GM12878 (cell line): ENCODE results near the gene SAP130. TPM values are rescaled to one million over a fixed set of nuclear protein-coding genes. Genes with fewer than 3 reads are reported as not detected.

Source experiments
- ATAC-seq: fragments of 200-7000 bp; cut with Tn5 transposase; 3 replicates; pipeline ENCODE4 v1.9.1; 2020; ENCODE audit warnings: mild to moderate bottlenecking, moderate library complexity
- BruUV-seq: library from RNA; stranded (reverse); fragments of 400-500 nt; replicated peaks from 2 replicates; lab custom pipeline; 2021; lab: Mats Ljungman, UMichigan
- CTCF ChIA-PET: fragments of 300-600 bp; sonication (Branson Sonifier 250); formaldehyde crosslinking; extraction: SDS; loops from one replicate; lab custom pipeline; 2021; ENCODE audit warnings: inconsistent platforms; lab: Yijun Ruan, JAX
- POLR2A ChIA-PET: fragments of 350-600 bp; formaldehyde crosslinking; extraction: SDS; loops from one replicate; lab custom pipeline; 2021; ENCODE audit warnings: inconsistent platforms; lab: Charles Lee
- RAD21 ChIA-PET: fragments of 300-600 bp; sonication (Branson Sonifier 250); formaldehyde crosslinking; loops from one replicate; lab custom pipeline; 2023; ENCODE audit warnings: antibody characterized with exemption; ENCODE audit not compliant: unreplicated experiment; lab: Charles Lee
- SMC1A ChIA-PET: fragments of 300-600 bp; sonication (Branson Sonifier 250); formaldehyde crosslinking; loops from one replicate; lab custom pipeline; 2023; ENCODE audit not compliant: unreplicated experiment, uncharacterized antibody; lab: Charles Lee
- DNase-seq: peaks from one replicate; pipeline ENCODE4 v3.0.0-alpha.2; 2011; ENCODE audit warnings: low read depth, low spot score
- FAIRE-seq: peaks from 3 replicates; lab custom pipeline; 2011; peaks lifted over from hg19 to GRCh38; lab: Jason Lieb, UNC
- H2AFZ ChIP-seq: 2 replicates; pipeline ENCODE4 v1.6.0; 2011; ENCODE audit warnings: low read depth, low read length, control low read depth; ENCODE audit not compliant: control insufficient read depth
- H3K27ac ChIP-seq: 2 replicates; pipeline ENCODE4 v1.5.1; 2011; ENCODE audit warnings: control low read depth; ENCODE audit not compliant: control insufficient read depth, insufficient read depth
- H3K27me3 ChIP-seq, 2 experiments: replicated peaks in 1 of 2; 2 replicates each; pipeline versions ENCODE4 v1.6.0 to v1.6.1; 2011; ENCODE audit warnings: low read length in 1 of 2; ENCODE audit not compliant: control insufficient read depth in 2 of 2, insufficient read depth in 2 of 2
- H3K36me3 ChIP-seq, 2 experiments: 2 replicates each; pipeline ENCODE4 v1.5.1; 2011; ENCODE audit warnings: low read length in 1 of 2; ENCODE audit not compliant: control insufficient read depth in 2 of 2, insufficient read depth in 2 of 2
- H3K4me1 ChIP-seq: 2 replicates; pipeline ENCODE4 v1.6.1; 2011; ENCODE audit warnings: mild to moderate bottlenecking, low read length, moderate library complexity, mixed read lengths; ENCODE audit not compliant: control insufficient read depth, insufficient read depth
- H3K4me2 ChIP-seq: 2 replicates; pipeline ENCODE4 v1.6.0; 2011; ENCODE audit warnings: control low read depth; ENCODE audit not compliant: control insufficient read depth, insufficient read depth
- H3K4me3 ChIP-seq: fragments of 200-600 bp; sonication (generic); 2 replicates; pipeline ENCODE4 v1.5.1; 2016
- H3K79me2 ChIP-seq: 2 replicates; pipeline ENCODE4 v1.6.0; 2011; ENCODE audit warnings: low read length; ENCODE audit not compliant: control insufficient read depth, insufficient read depth
- H3K9ac ChIP-seq: 2 replicates; pipeline ENCODE4 v1.8.0; 2011; ENCODE audit warnings: low read length, control low read depth, mixed read lengths; ENCODE audit not compliant: control insufficient read depth, insufficient read depth
- H3K9me3 ChIP-seq: replicated peaks from 3 replicates; pipeline ENCODE4 v1.5.1; 2011; ENCODE audit warnings: mild to moderate bottlenecking, low read length; ENCODE audit not compliant: control insufficient read depth, insufficient read depth
- H4K20me1 ChIP-seq: 2 replicates; pipeline ENCODE4 v1.6.0; 2011; ENCODE audit not compliant: control insufficient read depth, insufficient read depth
- BACH1 ChIP-seq: fragments of 450-650 bp; IDR thresholded peaks from 2 replicates; pipeline ENCODE4 v1.6.1; 2017; ENCODE audit warnings: mild to moderate bottlenecking, borderline replicate concordance
- CREB1 ChIP-seq: IDR thresholded peaks from 2 replicates; pipeline ENCODE4 v1.6.1; 2012; ENCODE audit warnings: low read depth, mild to moderate bottlenecking, inconsistent platforms
- GABPA ChIP-seq: IDR thresholded peaks from 2 replicates; pipeline ENCODE4 v1.6.1; 2014; ENCODE audit warnings: antibody characterized with exemption, low read depth, mild to moderate bottlenecking, inconsistent platforms
- HCFC1 ChIP-seq: fragments of 150-350 bp; IDR thresholded peaks from 2 replicates; pipeline ENCODE4 v1.6.1; 2014; ENCODE audit warnings: low read length
- JUNB ChIP-seq: IDR thresholded peaks from 2 replicates; pipeline ENCODE4 v1.6.1; 2016; ENCODE audit warnings: antibody characterized with exemption, mild to moderate bottlenecking
- LARP7 ChIP-seq: fragments of 450-650 bp; IDR thresholded peaks from 2 replicates; pipeline ENCODE4 v1.6.1; 2017; ENCODE audit warnings: mild to moderate bottlenecking
- RB1 ChIP-seq: fragments of 450-650 bp; formaldehyde crosslinking; IDR thresholded peaks from 2 replicates; pipeline ENCODE4 v1.6.1; 2017; ENCODE audit warnings: mild to moderate bottlenecking, borderline replicate concordance
- RELA ChIP-seq: fragments of 450-650 bp; IDR thresholded peaks from 2 replicates; pipeline ENCODE4 v1.8.0; 2014; ENCODE audit warnings: borderline replicate concordance; ENCODE audit not compliant: partially characterized antibody
- TBL1XR1 ChIP-seq: IDR thresholded peaks from 2 replicates; pipeline ENCODE4 v1.6.1; 2012; ENCODE audit warnings: low read depth, low read length, improper control_type of control experiment
- WGBS: methylation state at CpG from one replicate; pipeline ENCODE4 v1.1.6; 2016; ENCODE audit warnings: low lambda C conversion rate; ENCODE audit not compliant: insufficient replicate concordance, insufficient coverage; ENCODE audit errors: missing lambda C conversion rate; 5-methylcytosine and 5-hydroxymethylcytosine counted together
- in situ Hi-C: fragments of 300-500 bp; cut with MboI; formaldehyde crosslinking; loops from 9 replicates; pipeline ENCODE4 v1.14.3; 2018; ENCODE audit warnings: mixed read lengths
- intact Hi-C: fragments of 100-400 bp; cut with micrococcal nuclease; formaldehyde crosslinking; loops from one replicate; pipeline ENCODE4 v1.14.2; 2022; ENCODE audit not compliant: unreplicated experiment
- polyA plus RNA-seq, 11 experiments: library from polyadenylated mRNA; depleted of rRNA in 4 of 11; unstranded in 6 of 11; stranded (reverse) in 5 of 11; fragments of >200 nt; fragmentation: Nextera tagmentation in 4 of 11; fragmentation: Illumina TruSeq in 1 of 11; extraction: Ambion mirVana in 4 of 11; extraction: Trizol in 1 of 11; gene quantifications; 1 replicate in 1 of 11; 2 replicates in 10 of 11; pipeline versions ENCODE4 v1.2.1 to v1.2.3, GENCODE V29; 2011 to 2016; ENCODE audit warnings: inconsistent platforms in 2 of 11, missing spikeins in 2 of 11, low read depth in 1 of 11
- total RNA-seq, 4 experiments: library from RNA; depleted of rRNA in 3 of 4; stranded (reverse); fragments of >200 nt in 3 of 4; fragmentation: Illumina TruSeq in 1 of 4; extraction: Trizol in 1 of 4; gene quantifications; 2 replicates each; pipeline versions ENCODE4 v1.2.1 to v1.2.3, GENCODE V29; 2013 to 2021
- TF ChIP-seq, protein P1 (sequence below): IDR thresholded peaks from 2 replicates; pipeline ENCODE4 v1.6.1; 2011; ENCODE audit warnings: mild to moderate bottlenecking, low read depth, low read length, moderate library complexity; ENCODE audit not compliant: insufficient replicate concordance
- TF ChIP-seq, protein P2 (sequence below): fragments of 450-650 bp; IDR thresholded peaks from 2 replicates; pipeline ENCODE4 v1.6.1; 2017; ENCODE audit warnings: antibody characterized with exemption, mild to moderate bottlenecking, moderate library complexity
- TF ChIP-seq, protein P3 (sequence below): fragments of 450-650 bp; IDR thresholded peaks from 2 replicates; pipeline ENCODE4 v1.6.1; 2017; ENCODE audit warnings: mild to moderate bottlenecking, low read depth, inconsistent platforms; ENCODE audit not compliant: poor library complexity, severe bottlenecking
- TF ChIP-seq, protein P4 (sequence below), 3 experiments: IDR thresholded peaks in 2 of 3; conservative IDR thresholded peaks in 1 of 3; 2 replicates each; pipeline ENCODE4 v1.5.1; 2011; ENCODE audit warnings: low read depth in 3 of 3, low read length in 3 of 3, mild to moderate bottlenecking in 3 of 3, control low read depth in 2 of 3, moderate library complexity in 2 of 3, inconsistent platforms in 1 of 3, mixed read lengths in 1 of 3; ENCODE audit not compliant: control insufficient read depth in 2 of 3, insufficient read depth in 1 of 3; ENCODE audit errors: extremely low read depth in 1 of 3

The SAP130 gene
- total and polyA plus RNA-seq, 10 of the 15 experiments (the other 5 are each of a cell fraction or from before 2014, with no cell fraction given), result 5.0 to 26.2 (median 9.9) TPM

DNA sequence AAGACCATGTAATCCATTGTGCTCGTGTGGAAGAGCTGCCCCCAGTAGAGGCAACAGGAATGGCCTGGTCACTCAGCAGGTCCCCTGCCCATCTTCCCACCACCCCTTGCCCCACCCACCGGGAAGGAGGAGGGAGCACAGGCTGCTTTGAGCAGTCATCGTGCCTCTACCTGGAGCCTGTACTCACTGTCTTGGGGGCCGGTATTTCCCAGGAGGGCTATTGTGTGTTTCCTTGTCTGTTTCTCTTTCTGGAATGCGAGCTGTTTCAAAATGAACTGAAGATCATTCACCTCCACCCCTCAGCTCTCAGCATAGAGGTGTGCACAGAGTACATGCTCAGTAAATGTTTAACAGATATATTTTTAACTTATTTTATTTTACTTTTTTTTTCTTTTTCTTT lies 134.4 kb downstream of the SAP130 start:
- ATAC-seq, result no peak
- Histone ChIP-seq H3K36me3 (no peaks in the 10 kb centered on the region), H3K4me2 (no peak overlapping the region), H3K4me3 (no peak overlapping the region), H3K27ac (no peak overlapping the region), H3K9ac (no peak overlapping the region), H4K20me1 (no peaks in the 10 kb centered on the region), H3K79me2 (no peaks in the 10 kb centered on the region)
- BruUV-seq, result no TSS peak
- CTCF ChIA-PET, result no interaction called here
- POLR2A ChIA-PET, result interaction anchor here (0.7 kb wide), 1 partner anchor 125 kb away, joined by 4 read pairs; no protein-coding TSS in a partner anchor
- TF ChIP-seq TBL1XR1 (no peak), RELA (no peak), LARP7 (no peak), RB1 (no peak), BACH1 (no peak), JUNB (no peak), GABPA (no peak), CREB1 (no peak), HCFC1 (no peak)
- TF ChIP-seq, protein P1, sequence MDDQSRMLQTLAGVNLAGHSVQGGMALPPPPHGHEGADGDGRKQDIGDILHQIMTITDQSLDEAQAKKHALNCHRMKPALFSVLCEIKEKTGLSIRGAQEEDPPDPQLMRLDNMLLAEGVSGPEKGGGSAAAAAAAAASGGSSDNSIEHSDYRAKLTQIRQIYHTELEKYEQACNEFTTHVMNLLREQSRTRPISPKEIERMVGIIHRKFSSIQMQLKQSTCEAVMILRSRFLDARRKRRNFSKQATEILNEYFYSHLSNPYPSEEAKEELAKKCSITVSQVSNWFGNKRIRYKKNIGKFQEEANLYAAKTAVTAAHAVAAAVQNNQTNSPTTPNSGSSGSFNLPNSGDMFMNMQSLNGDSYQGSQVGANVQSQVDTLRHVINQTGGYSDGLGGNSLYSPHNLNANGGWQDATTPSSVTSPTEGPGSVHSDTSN, result no peak
- TF ChIP-seq, protein P2, sequence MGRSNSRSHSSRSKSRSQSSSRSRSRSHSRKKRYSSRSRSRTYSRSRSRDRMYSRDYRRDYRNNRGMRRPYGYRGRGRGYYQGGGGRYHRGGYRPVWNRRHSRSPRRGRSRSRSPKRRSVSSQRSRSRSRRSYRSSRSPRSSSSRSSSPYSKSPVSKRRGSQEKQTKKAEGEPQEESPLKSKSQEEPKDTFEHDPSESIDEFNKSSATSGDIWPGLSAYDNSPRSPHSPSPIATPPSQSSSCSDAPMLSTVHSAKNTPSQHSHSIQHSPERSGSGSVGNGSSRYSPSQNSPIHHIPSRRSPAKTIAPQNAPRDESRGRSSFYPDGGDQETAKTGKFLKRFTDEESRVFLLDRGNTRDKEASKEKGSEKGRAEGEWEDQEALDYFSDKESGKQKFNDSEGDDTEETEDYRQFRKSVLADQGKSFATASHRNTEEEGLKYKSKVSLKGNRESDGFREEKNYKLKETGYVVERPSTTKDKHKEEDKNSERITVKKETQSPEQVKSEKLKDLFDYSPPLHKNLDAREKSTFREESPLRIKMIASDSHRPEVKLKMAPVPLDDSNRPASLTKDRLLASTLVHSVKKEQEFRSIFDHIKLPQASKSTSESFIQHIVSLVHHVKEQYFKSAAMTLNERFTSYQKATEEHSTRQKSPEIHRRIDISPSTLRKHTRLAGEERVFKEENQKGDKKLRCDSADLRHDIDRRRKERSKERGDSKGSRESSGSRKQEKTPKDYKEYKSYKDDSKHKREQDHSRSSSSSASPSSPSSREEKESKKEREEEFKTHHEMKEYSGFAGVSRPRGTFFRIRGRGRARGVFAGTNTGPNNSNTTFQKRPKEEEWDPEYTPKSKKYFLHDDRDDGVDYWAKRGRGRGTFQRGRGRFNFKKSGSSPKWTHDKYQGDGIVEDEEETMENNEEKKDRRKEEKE, result no peak
- TF ChIP-seq, protein P3, sequence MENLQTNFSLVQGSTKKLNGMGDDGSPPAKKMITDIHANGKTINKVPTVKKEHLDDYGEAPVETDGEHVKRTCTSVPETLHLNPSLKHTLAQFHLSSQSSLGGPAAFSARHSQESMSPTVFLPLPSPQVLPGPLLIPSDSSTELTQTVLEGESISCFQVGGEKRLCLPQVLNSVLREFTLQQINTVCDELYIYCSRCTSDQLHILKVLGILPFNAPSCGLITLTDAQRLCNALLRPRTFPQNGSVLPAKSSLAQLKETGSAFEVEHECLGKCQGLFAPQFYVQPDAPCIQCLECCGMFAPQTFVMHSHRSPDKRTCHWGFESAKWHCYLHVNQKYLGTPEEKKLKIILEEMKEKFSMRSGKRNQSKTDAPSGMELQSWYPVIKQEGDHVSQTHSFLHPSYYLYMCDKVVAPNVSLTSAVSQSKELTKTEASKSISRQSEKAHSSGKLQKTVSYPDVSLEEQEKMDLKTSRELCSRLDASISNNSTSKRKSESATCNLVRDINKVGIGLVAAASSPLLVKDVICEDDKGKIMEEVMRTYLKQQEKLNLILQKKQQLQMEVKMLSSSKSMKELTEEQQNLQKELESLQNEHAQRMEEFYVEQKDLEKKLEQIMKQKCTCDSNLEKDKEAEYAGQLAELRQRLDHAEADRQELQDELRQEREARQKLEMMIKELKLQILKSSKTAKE, result no peak
- TF ChIP-seq, protein P4, sequence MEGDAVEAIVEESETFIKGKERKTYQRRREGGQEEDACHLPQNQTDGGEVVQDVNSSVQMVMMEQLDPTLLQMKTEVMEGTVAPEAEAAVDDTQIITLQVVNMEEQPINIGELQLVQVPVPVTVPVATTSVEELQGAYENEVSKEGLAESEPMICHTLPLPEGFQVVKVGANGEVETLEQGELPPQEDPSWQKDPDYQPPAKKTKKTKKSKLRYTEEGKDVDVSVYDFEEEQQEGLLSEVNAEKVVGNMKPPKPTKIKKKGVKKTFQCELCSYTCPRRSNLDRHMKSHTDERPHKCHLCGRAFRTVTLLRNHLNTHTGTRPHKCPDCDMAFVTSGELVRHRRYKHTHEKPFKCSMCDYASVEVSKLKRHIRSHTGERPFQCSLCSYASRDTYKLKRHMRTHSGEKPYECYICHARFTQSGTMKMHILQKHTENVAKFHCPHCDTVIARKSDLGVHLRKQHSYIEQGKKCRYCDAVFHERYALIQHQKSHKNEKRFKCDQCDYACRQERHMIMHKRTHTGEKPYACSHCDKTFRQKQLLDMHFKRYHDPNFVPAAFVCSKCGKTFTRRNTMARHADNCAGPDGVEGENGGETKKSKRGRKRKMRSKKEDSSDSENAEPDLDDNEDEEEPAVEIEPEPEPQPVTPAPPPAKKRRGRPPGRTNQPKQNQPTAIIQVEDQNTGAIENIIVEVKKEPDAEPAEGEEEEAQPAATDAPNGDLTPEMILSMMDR (IDR thresholded peaks at IDR 0.05 in 2 of 3, conservative IDR thresholded peaks at IDR 0.05 in 1 of 3; ENCODE audit: control insufficient read depth in 2 of 3, extremely low read depth in 1 of 3, insufficient read depth in 1 of 3, low read depth in 3 of 3, low read length in 3 of 3), result no peak
- TF ChIP-seq, all 136 proteins: peak for 0
- intact Hi-C loops (no loop called here), in situ Hi-C loops (no loop called here)
- no peaks in the 10 kb centered on the region for H3K9me3 ChIP-seq
- no peaks in the 10 kb centered on the region for H3K4me1 ChIP-seq
- no peak for DNase-seq
- SMC1A ChIA-PET, result no interaction called here
- no peak overlapping the region for H2AFZ ChIP-seq
- no peak for FAIRE-seq
- WGBS, result 52% methylated on average over 5 of the region's 5 CpGs
- no peaks in the 10 kb centered on the region for H3K27me3 ChIP-seq
- RAD21 ChIA-PET, result no interaction called here
